ENCODE data around the gene CD22.

- TF ChIP-seq EP300 (IDR thresholded peaks at IDR 0.05) (no peak), POLR2AphosphoS5 (IDR thresholded peaks at IDR 0.05) (no peak)
- TF ChIP-seq, protein P1, sequence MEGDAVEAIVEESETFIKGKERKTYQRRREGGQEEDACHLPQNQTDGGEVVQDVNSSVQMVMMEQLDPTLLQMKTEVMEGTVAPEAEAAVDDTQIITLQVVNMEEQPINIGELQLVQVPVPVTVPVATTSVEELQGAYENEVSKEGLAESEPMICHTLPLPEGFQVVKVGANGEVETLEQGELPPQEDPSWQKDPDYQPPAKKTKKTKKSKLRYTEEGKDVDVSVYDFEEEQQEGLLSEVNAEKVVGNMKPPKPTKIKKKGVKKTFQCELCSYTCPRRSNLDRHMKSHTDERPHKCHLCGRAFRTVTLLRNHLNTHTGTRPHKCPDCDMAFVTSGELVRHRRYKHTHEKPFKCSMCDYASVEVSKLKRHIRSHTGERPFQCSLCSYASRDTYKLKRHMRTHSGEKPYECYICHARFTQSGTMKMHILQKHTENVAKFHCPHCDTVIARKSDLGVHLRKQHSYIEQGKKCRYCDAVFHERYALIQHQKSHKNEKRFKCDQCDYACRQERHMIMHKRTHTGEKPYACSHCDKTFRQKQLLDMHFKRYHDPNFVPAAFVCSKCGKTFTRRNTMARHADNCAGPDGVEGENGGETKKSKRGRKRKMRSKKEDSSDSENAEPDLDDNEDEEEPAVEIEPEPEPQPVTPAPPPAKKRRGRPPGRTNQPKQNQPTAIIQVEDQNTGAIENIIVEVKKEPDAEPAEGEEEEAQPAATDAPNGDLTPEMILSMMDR (IDR thresholded peaks at IDR 0.05) = no peak
Measured at GRCh38 chr19:35285095-35285449, 43.9 kb upstream of the CD22 start.

All from suprapubic skin (tissue), 4 donors.